Mesothelial cell of epicardium (in vitro differentiated cells): Measurements from ENCODE around the gene ZNF729. TPM values are rescaled to one million over a fixed set of nuclear protein-coding genes. Genes with fewer than 3 reads are reported as not detected.

Experiments used
- DNase-seq, 2 experiments: peaks; one replicate each; pipeline ENCODE4 v3.0.0; 2021; ENCODE audit warnings: low spot score in 2 of 2; ENCODE audit not compliant: unreplicated experiment in 2 of 2
- H3K27ac Mint-ChIP-seq: 2 replicates; pipeline ENCODE4 v1.8.0; 2021; ENCODE audit warnings: mixed read lengths
- H3K27me3 Mint-ChIP-seq: 2 replicates; pipeline ENCODE4 v1.8.0; 2021; ENCODE audit warnings: low read depth, mixed read lengths
- H3K36me3 Mint-ChIP-seq: 2 replicates; pipeline ENCODE4 v1.8.0; 2021; ENCODE audit warnings: mixed read lengths
- H3K4me1 Mint-ChIP-seq: 2 replicates; pipeline ENCODE4 v1.8.0; 2021; ENCODE audit warnings: mixed read lengths
- H3K4me3 Mint-ChIP-seq: 2 replicates; pipeline ENCODE4 v1.8.0; 2021; ENCODE audit warnings: mild to moderate bottlenecking, moderate library complexity, mixed read lengths
- H3K9me3 Mint-ChIP-seq: 2 replicates; pipeline ENCODE4 v1.8.0; 2021; ENCODE audit warnings: mixed read lengths
- CTCF ChIP-seq: fragments of 200-600 bp; sonication (generic); IDR thresholded peaks from one replicate; pipeline ENCODE4 v1.5.0; 2021; ENCODE audit warnings: antibody characterized with exemption; ENCODE audit not compliant: unreplicated experiment
- total RNA-seq: library from RNA; stranded (reverse); gene quantifications from 3 replicates; pipeline ENCODE4 v1.2.1, GENCODE V29; 2021

ZNF729 gene
- total RNA-seq, result not detected in 3 replicates

DNA sequence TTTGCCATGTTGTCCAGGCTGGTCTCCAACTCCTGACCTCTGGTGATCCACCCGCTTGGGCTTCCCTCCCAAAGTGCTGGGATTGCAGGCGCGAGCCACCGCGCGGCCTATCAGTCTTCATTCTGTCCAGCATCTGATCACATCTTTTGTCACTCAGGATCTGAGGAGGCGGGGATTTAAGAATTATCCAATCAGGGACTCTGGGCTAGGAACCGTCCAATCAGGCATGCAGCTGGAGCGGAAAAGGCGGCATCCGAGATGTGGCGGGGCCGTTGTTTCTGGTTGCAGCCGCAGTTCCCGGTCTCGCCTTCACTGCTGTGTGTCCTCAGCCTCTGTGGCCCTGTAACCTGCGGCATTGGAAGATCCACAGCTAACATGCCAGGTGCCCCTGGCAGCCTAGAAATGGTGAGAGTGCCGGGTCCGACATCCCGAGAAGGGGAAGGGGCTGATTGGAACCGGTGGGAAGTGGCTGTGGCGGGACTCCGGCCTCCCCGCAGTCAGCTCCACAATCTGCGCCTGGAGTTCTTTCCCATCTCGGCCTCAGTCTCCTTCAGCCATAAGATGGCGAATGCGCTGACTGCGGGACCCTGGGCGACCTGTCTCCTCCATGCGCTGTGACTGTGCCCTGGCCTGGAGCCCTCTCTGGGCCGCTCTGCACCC, at the start of gene ZNF729:
TSS of gene ZNF729 (plus strand) at position 291 of the 660 bp plus-strand sequence. CDS start at position 376, 85 bp downstream.
- H3K36me3 Mint-ChIP-seq, result peaks cover 1% of the 10 kb centered on the region
- no peak within 1 kb of the TSS for H3K4me3 Mint-ChIP-seq
- no peak for TF ChIP-seq CTCF
- H3K4me1 Mint-ChIP-seq, result no peaks in the 10 kb centered on the region
- H3K27ac Mint-ChIP-seq, result no peak within 1 kb of the TSS
- H3K9me3 Mint-ChIP-seq, result peaks cover 60% of the 10 kb centered on the region
- no peak for DNase-seq
- H3K27me3 Mint-ChIP-seq, result no peaks in the 10 kb centered on the region

DNA sequence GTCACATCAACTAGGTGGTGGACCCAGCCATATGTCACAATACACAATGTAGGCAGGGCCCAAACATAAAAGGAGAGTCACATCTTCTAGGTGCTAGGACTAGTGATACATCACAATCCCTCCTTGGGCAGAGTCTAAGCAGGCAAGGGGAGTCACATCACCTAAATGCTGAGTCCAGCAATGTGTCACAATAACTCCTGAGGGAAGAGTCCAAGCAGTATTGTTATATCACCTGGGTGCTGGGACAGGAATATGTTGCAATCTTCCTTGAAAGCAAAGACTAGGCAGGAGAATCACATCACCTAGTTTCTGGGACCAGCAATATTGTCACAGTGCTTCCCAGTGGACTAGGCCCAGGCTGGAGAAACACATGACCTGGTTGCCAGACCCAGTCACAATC, 29.4 kb upstream of the ZNF729 start:
- no peak for DNase-seq
- peaks cover 71% of the 10 kb centered on the region for H3K9me3 Mint-ChIP-seq
- H3K27ac Mint-ChIP-seq, result no peak overlapping the region
- H3K27me3 Mint-ChIP-seq, result no peaks in the 10 kb centered on the region
- H3K36me3 Mint-ChIP-seq, result peaks cover 1% of the 10 kb centered on the region
- H3K4me1 Mint-ChIP-seq, result no peaks in the 10 kb centered on the region
- no peak overlapping the region for H3K4me3 Mint-ChIP-seq
- TF ChIP-seq CTCF, result no peak

DNA sequence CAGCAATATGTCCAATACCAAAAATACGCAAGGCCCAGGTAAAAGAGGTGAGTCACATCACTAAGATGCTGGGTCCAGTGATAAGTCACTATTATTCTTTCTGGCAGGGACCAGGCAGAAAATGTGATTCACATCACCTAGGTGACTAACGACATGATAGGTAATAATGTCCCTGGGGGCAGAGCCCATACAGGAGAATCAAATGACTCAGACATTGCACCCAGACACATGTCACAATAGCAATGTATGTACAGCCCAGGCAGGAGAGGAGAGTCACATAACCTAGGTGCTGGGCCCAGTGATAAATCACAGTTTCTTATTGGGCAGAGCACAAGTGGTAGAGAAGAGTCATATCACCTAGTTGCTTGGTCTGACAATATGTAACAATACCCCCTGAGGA, 28.9 kb upstream of the ZNF729 start:
- no peak for DNase-seq
- no peaks in the 10 kb centered on the region for H3K27me3 Mint-ChIP-seq
- H3K4me3 Mint-ChIP-seq, result no peak overlapping the region
- peaks cover 1% of the 10 kb centered on the region for H3K36me3 Mint-ChIP-seq
- no peaks in the 10 kb centered on the region for H3K4me1 Mint-ChIP-seq
- no peak overlapping the region for H3K27ac Mint-ChIP-seq
- TF ChIP-seq CTCF, result no peak
- peaks cover 71% of the 10 kb centered on the region for H3K9me3 Mint-ChIP-seq

- Mint-ChIP-seq H3K9me3 (peaks cover 70% of the 10 kb centered on the region), H3K27me3 (no peaks in the 10 kb centered on the region), H3K27ac (no peak overlapping the region), H3K4me1 (no peaks in the 10 kb centered on the region), H3K4me3 (no peak overlapping the region), H3K36me3 (peaks cover 1% of the 10 kb centered on the region)
- DNase-seq, result no peak
- TF ChIP-seq CTCF, result no peak
Observed at GRCh38 chr19:22257916-22258315, 28.3 kb upstream of the ZNF729 start.

GRCh38 chr19:22260499-22260898, 25.7 kb upstream of the ZNF729 start:
- no peak for DNase-seq
- no peak overlapping the region for H3K27ac Mint-ChIP-seq
- TF ChIP-seq CTCF, result no peak
- no peaks in the 10 kb centered on the region for H3K27me3 Mint-ChIP-seq
- peaks cover 57% of the 10 kb centered on the region for H3K9me3 Mint-ChIP-seq
- H3K4me1 Mint-ChIP-seq, result no peaks in the 10 kb centered on the region
- H3K4me3 Mint-ChIP-seq, result no peak overlapping the region
- peaks cover 1% of the 10 kb centered on the region for H3K36me3 Mint-ChIP-seq
